Measurements from ENCODE around the gene ADH1B. TPM values are rescaled to one million over a fixed set of nuclear protein-coding genes. Genes with fewer than 3 reads are reported as not detected.

Gene ADH1B
- total and polyA plus RNA-seq, 2 experiments from 2014 or later, result not detected

- H3K79me2 ChIP-seq (replicated peaks; ENCODE audit: insufficient read depth), result no peaks in the 10 kb centered on the region
- H3K4me1 ChIP-seq (ENCODE audit: insufficient read depth), result no peaks in the 10 kb centered on the region
- DNase-seq (ENCODE audit: low spot score), result no peak
- no peak overlapping the region for H3K4me2 ChIP-seq
- H3K27me3 Mint-ChIP-seq (ENCODE audit: insufficient read depth, low read depth, poor library complexity), result no peaks in the 10 kb centered on the region
- no peak for TF ChIP-seq ZNF331 (CRISPR knock-in tag; IDR thresholded peaks at IDR 0.05; ENCODE audit: low read depth)
- no peak for TF ChIP-seq EZH2 (IDR thresholded peaks at IDR 0.05; ENCODE audit: low read depth, unreplicated experiment)
- no peaks in the 10 kb centered on the region for H3K27me3 ChIP-seq (ENCODE audit: insufficient read depth)
- H3K4me3 ChIP-seq, result no peak overlapping the region
- no peak overlapping the region for H2AFZ ChIP-seq
- H3F3A ChIP-seq (replicated peaks; ENCODE audit: low read depth), result no peaks in the 10 kb centered on the region
- ATAC-seq, result no peak
- no peaks in the 10 kb centered on the region; the same call in 1 of the 2 replicates for H3K36me3 ChIP-seq (ENCODE audit: insufficient read depth)
- H3K4me1 Mint-ChIP-seq, result no peaks in the 10 kb centered on the region; the same call in 2 of the 3 replicates
- no peak overlapping the region for H3K27ac Mint-ChIP-seq
- H3K9me2 ChIP-seq (ENCODE audit: insufficient read depth), result no peaks in the 10 kb centered on the region; the same call in 1 of the 2 replicates
- H4K20me1 ChIP-seq (replicated peaks; ENCODE audit: insufficient read depth), result no peaks in the 10 kb centered on the region
- H3K36me3 Mint-ChIP-seq (ENCODE audit: low read depth), result peaks cover 3% of the 10 kb centered on the region; the same call in 1 of the 3 replicates
- H3K27ac ChIP-seq (ENCODE audit: low read depth), result no peak overlapping the region
- H3K4me3 Mint-ChIP-seq, result no peak overlapping the region
- peaks cover 12% of the 10 kb centered on the region; the same call in 2 of the 3 replicates for H3K9me3 Mint-ChIP-seq
These were observed 9.4 kb upstream of the ADH1B start for GRCh38 chr4:99330648-99331047.

GRCh38 chr4:99329876-99330275 is 8.7 kb upstream of the ADH1B start:
- Mint-ChIP-seq H3K27ac (no peak overlapping the region), H3K36me3 (ENCODE audit: low read depth) (peaks cover 3% of the 10 kb centered on the region; the same call in 1 of the 3 replicates), H3K4me3 (no peak overlapping the region), H3K9me3 (peaks cover 12% of the 10 kb centered on the region; the same call in 2 of the 3 replicates), H3K27me3 (ENCODE audit: insufficient read depth, low read depth, poor library complexity) (no peaks in the 10 kb centered on the region), H3K4me1 (no peaks in the 10 kb centered on the region; the same call in 2 of the 3 replicates)
- Histone ChIP-seq H4K20me1 (replicated peaks; ENCODE audit: insufficient read depth) (no peaks in the 10 kb centered on the region), H3F3A (replicated peaks; ENCODE audit: low read depth) (no peaks in the 10 kb centered on the region), H2AFZ (no peak overlapping the region), H3K4me2 (no peak overlapping the region), H3K27ac (ENCODE audit: low read depth) (no peak overlapping the region), H3K27me3 (ENCODE audit: insufficient read depth) (no peaks in the 10 kb centered on the region), H3K4me1 (ENCODE audit: insufficient read depth) (no peaks in the 10 kb centered on the region), H3K4me3 (no peak overlapping the region), H3K9me2 (ENCODE audit: insufficient read depth) (no peaks in the 10 kb centered on the region; the same call in 1 of the 2 replicates), H3K36me3 (ENCODE audit: insufficient read depth) (no peaks in the 10 kb centered on the region; the same call in 1 of the 2 replicates), H3K79me2 (replicated peaks; ENCODE audit: insufficient read depth) (no peaks in the 10 kb centered on the region)
- TF ChIP-seq ZNF331 (CRISPR knock-in tag; IDR thresholded peaks at IDR 0.05; ENCODE audit: low read depth) (no peak), ZNF462 (CRISPR knock-in tag; IDR thresholded peaks at IDR 0.05) (no peak), EZH2phosphoT487 (IDR thresholded peaks at IDR 0.05; ENCODE audit: unreplicated experiment) (no peak), EZH2 (IDR thresholded peaks at IDR 0.05; ENCODE audit: low read depth, unreplicated experiment) (no peak), CTCF (conservative IDR thresholded peaks at IDR 0.05; ENCODE audit: low read depth in 2 of 2) (no peak), ETS1 (IDR thresholded peaks at IDR 0.05) (no peak), ZNF114 (CRISPR knock-in tag; IDR thresholded peaks at IDR 0.05) (no peak)
- TF ChIP-seq, protein P1, sequence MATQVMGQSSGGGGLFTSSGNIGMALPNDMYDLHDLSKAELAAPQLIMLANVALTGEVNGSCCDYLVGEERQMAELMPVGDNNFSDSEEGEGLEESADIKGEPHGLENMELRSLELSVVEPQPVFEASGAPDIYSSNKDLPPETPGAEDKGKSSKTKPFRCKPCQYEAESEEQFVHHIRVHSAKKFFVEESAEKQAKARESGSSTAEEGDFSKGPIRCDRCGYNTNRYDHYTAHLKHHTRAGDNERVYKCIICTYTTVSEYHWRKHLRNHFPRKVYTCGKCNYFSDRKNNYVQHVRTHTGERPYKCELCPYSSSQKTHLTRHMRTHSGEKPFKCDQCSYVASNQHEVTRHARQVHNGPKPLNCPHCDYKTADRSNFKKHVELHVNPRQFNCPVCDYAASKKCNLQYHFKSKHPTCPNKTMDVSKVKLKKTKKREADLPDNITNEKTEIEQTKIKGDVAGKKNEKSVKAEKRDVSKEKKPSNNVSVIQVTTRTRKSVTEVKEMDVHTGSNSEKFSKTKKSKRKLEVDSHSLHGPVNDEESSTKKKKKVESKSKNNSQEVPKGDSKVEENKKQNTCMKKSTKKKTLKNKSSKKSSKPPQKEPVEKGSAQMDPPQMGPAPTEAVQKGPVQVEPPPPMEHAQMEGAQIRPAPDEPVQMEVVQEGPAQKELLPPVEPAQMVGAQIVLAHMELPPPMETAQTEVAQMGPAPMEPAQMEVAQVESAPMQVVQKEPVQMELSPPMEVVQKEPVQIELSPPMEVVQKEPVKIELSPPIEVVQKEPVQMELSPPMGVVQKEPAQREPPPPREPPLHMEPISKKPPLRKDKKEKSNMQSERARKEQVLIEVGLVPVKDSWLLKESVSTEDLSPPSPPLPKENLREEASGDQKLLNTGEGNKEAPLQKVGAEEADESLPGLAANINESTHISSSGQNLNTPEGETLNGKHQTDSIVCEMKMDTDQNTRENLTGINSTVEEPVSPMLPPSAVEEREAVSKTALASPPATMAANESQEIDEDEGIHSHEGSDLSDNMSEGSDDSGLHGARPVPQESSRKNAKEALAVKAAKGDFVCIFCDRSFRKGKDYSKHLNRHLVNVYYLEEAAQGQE (IDR thresholded peaks at IDR 0.05; ENCODE audit: unreplicated experiment), result no peak
- DNase-seq (ENCODE audit: low spot score) (no peak), ATAC-seq (no peak)

All from GM23338 (cell line).